ENCODE data around the gene NEURL1.

- TF ChIP-seq, protein P1, sequence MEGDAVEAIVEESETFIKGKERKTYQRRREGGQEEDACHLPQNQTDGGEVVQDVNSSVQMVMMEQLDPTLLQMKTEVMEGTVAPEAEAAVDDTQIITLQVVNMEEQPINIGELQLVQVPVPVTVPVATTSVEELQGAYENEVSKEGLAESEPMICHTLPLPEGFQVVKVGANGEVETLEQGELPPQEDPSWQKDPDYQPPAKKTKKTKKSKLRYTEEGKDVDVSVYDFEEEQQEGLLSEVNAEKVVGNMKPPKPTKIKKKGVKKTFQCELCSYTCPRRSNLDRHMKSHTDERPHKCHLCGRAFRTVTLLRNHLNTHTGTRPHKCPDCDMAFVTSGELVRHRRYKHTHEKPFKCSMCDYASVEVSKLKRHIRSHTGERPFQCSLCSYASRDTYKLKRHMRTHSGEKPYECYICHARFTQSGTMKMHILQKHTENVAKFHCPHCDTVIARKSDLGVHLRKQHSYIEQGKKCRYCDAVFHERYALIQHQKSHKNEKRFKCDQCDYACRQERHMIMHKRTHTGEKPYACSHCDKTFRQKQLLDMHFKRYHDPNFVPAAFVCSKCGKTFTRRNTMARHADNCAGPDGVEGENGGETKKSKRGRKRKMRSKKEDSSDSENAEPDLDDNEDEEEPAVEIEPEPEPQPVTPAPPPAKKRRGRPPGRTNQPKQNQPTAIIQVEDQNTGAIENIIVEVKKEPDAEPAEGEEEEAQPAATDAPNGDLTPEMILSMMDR (conservative IDR thresholded peaks at IDR 0.05) = no peak
- TF ChIP-seq ZFX (IDR thresholded peaks at IDR 0.05) = no peak
These were observed 16.7 kb downstream of the NEURL1 start for GRCh38 chr10:103510046-103510685.

All from C4-2B (cell line).